Stimulated activated CD4-positive, alpha-beta T cell treated with anti-CD3 and anti-CD28 coated beads, Interleukin-2, amount 100 ng/mL, for 24 hours (primary cell): ENCODE results near the gene RPP38.
A peak's percentile ranks its signal among the peaks of the same experiment; 100 is the strongest.

Experiments
- DNase-seq, 2 donors: peaks; one replicate each; pipeline ENCODE4 v3.0.0-alpha.2; 2020

The RPP38 gene, protein sequence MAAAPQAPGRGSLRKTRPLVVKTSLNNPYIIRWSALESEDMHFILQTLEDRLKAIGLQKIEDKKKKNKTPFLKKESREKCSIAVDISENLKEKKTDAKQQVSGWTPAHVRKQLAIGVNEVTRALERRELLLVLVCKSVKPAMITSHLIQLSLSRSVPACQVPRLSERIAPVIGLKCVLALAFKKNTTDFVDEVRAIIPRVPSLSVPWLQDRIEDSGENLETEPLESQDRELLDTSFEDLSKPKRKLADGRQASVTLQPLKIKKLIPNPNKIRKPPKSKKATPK

DNA sequence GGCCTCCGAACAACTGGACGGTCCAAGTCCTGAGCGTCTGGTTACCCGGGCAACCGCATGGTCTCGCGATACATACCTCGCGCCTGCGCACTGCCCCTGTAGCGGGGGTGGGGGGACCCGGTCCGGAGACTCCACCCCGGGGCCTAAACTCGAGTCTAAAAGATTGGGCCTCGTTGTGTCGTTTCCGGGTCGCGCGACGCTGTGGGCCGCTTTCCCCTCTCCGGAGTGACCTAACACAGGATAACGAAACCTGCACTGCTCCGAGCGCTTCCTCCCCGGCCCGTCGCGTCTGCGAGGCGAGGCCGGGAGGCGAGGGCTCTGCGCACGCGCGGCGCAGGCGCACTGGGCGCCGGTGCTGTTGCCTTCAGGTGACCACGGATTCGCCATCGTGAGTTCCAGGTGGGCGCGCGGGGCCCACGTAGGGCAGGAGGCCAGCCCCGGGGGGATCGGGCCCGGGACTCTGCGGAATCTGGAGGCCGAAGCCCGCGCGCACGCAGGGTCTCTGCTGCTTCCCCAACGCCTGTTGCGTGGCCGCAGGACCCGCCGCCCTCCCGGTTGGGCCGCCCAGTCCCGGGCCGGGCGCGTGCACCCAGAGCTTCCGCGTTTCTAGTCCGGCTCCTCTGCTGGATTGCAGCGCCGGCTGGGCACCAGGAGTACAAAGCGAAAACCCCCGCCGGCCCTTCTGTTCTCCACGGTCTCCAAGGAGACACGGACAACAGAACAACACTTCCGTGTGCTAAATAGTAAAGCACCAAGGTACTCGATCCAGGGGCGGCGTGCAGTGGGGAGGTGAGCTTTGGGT lies at the start of gene RPP38:
Gene RPP38 (plus strand): TSS at position 345 of the 802 bp plus-strand sequence. CDS start 5,960 bp downstream, outside the sequence.
- DNase-seq, result peak; percentile 96 to 98

DNA sequence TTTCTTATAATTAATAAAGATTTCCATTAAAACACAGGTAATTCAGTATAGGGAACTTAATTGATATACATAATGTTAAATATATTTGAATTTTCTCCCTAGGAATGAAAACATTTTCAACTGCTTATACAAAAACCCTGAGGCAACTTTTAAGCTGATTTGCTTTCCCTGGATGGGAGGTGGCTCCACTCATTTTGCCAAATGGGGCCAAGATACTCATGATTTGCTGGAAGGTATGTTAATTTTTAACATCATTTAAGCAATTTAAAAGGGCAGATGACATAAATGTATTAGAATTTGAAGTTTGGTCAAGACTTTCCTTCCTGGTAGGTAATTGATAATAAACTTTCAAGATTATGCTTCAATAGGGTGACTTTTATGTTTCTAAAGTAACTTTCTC lies 47.6 kb upstream of the RPP38 start:
- DNase-seq, result no peak

DNA sequence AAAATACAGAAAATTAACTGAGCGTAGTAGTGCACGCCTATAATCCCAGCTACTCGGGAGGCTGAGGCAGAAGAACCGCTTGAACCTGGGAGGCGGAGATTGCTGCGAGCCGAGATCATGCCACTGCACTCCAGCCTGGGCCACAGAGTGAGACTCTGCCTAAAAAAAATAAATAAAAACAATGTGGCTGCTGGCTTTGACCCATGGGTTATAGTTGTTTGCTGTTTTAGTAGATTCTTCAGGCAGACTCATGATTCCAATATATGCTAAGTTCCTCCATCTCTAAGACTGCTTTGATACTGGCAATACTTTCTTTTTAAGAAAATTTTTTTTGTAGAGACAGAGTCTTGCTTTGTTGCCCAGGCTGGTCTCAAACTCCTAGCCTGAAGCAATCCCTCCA lies 45.0 kb upstream of the RPP38 start:
- DNase-seq, result no peak

DNA sequence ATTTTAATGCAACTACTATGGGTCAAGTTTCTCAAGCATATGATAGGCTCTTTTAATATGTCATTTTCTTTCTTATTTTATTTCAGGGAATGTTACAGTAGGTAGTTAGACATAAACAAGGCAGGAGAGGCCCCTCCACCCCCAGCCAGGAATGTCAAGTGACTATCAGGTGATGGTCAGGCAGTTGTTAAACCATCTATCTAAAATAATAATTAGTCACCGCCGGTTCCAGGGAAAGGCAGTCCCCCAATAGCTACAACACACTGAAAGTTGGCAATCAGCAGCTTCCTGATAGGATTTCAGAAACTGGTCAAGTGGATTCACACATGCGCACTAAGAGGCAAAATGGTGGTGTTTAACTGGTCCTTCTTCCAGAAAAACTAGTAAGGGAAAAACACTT lies 44.1 kb upstream of the RPP38 start:
- no peak for DNase-seq

DNA sequence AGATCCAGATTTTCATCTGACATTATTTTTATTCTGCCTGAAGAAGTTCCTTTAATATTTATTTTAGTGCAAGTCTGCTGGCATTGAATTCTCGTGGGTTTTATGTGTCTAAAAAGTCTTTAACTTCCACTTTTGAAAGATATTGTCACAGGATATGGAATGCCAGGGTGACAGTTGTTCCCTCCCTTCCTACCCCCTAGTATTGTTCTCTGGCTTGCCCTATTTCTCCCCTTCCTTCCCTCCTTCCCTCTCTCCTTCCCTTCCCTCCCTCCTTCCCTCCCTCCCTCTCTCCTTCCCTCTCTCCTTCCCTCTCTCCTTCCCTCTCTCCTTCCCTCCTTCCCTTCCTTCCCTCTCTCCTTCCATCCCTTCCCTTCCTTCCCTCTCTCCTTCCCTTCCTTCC lies 38.5 kb upstream of the RPP38 start:
- DNase-seq, result no peak

DNA sequence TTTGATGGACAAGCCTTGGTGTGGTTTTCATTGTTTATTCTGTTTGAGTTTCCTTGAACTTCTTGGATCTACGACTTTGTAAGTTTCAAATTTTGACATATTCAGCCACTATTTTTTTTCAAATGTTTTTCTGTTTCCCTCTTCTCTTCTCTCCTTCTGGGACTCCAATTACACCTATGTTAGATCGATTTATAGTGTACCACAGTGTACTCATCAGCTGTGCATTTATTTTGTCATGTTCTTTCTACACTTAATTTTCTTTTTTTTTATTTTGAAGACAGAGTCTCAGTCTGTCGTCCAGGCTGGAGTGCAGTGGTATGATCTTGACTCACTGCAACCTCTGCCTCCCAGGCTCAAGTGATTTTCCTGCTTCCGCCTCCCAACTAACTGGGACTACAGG lies 37.2 kb upstream of the RPP38 start:
- DNase-seq, result no peak

DNA sequence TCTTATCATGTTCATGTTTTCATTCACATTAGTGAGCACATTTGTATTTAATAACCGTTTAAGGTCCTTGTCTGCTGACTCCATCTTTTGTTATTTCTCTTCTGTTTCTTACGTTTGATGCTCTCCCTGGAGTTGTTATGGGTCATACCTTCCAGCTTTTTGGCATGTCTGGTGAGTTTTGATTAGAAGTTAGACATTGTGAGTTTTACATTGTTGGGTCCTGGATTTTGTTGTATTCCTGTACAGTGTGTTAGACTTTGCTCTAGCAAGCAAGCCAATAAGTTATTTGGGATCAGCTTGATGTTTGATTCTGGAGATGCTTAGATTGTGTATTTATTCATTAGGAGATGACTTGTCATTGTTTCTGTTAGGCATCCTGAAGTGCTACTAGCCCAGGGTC lies 36.5 kb upstream of the RPP38 start:
- DNase-seq, result no peak

DNA sequence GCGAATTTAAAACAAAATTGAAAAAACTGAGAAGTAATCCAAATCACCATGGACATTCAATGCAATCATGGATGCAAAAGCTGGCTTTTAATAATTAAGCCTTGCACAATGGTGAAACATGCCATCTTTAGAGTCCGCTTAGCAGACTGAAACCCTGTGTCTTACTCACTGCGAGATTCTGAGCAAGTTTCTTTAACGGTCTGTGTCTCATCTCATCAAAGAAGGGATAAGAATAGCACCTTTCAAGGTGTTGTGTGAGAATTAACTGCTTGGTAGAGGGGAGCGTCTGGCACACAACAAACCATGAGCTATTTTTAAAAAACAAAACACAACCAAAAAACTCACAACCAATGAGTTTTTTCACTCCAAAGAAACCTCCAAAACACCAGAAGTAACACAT lies 30.0 kb upstream of the RPP38 start:
- DNase-seq, result no peak

DNA sequence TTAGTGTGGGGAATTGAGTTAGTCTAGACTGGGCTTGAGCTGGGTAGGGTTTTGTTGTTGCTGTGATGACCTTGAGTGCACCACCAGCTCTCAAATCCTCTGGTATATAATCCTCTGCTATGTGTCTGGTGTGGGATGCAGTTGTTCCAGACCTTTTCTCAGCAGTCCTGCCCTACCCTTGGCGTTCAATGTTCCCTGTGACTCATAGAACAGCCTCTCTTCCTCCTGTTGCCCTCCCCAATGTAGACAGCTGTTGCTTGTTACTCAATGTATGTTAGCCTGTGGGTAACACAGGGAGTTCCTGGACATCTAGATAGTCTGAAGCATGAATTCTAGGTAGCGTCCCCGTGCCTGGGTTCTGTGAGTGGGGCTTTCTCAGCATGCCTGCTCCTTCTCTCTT lies 28.4 kb upstream of the RPP38 start:
- no peak for DNase-seq

DNA sequence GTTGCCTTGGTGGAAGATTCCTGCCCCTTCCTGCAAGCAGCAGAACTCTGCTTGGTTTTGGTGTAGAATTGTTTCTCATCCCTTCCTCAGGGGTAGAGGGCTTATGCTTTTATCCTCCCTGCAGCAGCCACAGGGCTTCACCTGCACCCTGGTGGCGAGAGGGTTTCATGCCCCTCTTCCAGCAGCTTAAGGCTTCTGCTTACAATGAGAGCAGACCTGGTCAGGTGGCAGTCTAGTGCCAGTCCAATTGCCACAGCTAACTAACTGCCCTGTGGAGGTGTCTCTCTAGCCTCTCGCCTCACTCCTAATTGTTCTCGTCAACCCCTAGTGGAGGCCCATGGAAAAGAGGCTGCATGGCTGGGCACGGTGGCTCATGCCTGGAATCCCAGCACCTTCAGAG lies 27.9 kb upstream of the RPP38 start:
- DNase-seq, result no peak

DNA sequence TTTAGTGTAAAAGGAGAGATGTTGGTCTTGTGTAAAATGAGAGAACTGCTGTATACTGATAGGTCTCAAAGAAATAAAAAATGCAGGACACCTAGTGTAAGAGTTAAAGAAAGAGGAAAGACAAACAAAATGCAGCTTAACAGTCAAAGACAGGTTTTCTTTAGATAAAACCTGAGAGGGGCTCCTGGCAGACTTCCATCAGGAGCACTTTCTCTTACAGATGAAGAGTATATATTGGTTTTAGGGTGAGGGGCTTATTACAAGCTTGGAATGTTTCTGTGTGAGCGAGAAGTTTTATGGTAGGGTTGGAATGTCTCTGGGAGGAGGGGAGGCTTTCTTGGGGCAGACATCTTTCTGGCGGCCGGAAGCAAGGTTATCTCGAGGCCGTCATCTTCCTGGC lies 24.8 kb upstream of the RPP38 start:
- no peak for DNase-seq

DNA sequence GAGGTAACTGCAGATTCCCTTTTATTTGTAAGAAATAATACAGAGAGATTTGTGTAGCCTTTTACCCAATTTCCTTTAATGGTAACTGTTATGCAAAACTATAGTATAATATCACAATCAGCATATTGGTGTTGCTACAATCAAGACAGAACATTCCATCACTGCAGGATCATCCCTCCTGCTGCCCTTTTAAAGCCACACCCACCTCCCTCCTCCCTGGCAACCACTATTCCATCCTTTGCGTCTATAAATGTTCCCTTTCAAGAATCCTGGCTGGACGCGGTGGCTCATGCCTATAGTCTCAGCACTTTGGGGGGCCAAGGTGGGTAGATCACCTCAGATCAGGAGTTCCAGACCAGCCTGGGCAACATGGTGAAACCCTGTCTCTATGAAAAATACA lies 21.7 kb upstream of the RPP38 start:
- DNase-seq, result no peak

DNA sequence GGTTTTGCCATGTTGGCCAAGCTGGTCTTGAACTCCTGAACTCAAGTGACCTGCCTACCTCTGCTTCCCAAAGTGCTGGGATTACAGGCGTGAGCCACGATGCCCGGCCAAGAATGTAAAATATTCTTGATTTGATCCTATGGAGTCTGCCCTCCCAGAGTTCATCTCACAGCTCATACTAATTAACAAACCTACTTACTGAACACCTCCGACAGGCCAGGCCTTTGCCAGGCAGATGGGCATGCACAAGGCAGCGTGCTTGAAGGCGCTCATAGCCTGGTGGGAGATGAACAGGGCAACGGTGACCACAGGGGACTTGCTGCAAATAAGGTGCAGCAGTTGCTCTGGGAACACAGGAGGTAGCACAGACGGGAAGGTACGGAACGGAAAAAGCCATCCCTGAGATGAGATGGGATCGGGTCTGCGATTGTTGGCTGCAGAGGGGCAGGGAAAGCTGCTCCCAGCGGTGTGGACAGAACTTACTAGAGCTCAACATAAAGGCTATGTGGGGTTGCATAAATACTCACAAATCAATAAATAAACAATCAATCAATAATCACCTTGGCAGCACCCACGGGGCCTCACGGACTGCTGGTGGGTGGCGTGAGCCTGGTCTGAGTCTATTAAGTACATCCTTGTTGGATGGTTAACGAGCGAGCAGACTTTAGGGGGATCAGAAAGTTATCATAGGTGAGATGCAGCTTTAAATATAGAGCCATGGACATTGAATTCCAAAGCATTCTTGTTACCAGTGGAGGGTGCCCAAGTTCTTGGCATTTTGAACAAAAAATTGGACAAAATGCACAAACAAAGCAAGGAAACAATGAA lies 13.3 kb upstream of the RPP38 start:
- no peak for DNase-seq

DNA sequence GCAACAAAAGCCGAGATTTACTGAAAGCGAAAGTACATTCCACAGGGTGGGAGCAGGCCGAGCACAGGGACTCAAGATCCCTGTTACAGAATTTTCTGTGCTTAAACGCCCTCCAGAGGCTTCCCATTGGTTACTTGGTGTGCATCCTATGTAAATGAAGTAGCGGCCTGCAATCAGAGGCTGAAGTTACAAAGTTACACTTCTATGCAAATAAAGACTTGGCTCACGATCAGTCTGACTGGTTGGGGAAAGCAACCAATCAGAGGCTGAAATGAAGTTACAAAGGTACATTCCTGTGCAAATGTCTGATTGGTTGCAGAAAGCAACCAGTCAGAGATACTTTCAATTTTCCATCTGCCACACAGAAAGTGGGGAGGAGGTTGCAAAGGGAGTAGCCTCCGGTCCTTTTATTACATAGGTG lies 12.6 kb upstream of the RPP38 start:
- DNase-seq, result no peak

DNA sequence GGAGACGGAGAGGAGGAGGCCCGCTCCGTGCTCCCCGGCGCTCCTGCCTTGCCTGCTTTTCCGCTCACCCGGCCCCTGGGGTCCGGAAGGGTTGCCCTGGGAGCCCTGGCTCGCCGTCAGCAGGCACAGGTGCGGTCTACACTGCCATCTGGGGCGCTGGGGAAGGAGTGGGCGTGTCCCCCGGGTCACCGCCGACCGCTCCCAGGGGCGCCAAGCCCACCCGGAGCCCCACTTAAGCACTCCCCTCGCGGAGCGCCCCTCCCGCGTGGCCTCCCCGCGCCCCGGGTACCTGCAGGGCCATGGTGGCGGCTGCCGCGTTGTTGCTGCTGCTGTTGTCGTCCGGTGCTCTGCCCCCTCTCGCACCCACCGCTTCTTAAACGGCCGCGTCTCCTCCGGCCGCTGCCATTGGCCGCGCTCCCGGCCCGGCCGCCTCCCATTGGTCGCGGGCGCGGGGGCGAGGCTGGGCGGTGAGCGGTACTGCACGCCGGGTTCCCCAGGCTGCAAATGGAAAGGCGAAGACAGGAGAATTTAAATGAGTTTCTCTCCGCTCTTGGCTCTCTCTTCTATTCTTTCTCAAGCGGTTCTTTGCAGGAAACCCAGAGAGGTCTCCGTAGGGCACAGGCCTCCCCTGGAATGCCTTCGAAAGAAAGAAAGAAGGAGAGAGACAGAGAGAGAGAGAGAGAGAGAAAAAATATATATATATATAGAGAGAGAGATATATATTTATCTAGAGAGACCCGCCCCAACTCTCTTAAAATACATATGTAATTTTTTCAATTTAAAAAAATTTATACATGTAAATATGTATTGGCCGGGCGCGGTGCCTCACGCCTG lies 8.5 kb upstream of the RPP38 start, which contains the start of gene ACBD7:
Gene ACBD7 (minus strand): TSS at position 349 of the 834 bp plus-strand sequence. CDS start 48 bp downstream, at position 301.
- peak; percentile 83 to 86 for DNase-seq

DNA sequence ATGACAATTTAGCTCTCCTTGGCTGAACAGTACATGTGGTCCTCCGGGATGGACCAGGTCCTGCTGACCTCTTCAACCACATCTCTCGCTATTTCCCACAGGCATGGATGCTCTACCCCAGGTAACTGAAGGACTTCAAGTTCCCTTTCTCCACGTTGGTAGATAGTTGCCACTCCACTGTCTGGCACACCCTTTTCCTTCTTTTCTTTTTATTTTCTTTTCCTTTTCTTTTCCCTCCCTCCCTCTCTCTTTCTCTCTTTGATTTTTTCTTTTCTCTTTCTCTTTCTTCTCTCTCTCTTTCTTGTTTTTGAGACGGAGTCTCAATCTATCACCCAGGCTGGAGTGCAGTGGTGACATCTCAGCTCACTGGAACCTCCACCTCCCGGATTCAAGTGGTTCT lies 5.7 kb upstream of the RPP38 start:
- DNase-seq, result no peak

DNA sequence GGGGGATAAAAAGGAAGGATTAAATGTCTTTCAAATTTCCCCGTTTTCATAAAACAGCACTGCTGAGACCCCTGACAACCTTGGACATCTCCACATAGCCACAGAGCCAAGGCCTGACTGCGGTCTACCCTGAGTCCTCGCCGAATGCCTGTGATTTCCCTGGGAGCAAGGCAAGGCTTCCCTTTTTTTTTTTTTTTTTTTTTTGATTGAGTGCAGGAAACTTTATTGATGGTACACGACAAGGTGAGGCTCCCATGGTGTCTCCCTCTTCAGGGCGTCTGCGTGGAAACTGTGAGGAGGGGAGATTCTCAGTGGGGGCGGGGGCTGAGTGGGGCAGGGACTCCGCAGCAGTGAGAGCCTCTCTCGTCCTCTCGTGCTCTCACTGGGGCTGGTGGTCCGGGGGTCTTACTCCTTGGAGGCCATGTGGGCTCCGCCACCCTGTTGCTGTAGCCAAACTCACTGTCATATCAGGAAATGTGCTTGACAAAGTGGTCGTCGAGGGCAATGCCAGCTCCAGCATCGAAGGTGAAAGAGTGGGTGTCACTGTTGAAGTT lies 4.2 kb upstream of the RPP38 start:
- DNase-seq, result no peak

DNA sequence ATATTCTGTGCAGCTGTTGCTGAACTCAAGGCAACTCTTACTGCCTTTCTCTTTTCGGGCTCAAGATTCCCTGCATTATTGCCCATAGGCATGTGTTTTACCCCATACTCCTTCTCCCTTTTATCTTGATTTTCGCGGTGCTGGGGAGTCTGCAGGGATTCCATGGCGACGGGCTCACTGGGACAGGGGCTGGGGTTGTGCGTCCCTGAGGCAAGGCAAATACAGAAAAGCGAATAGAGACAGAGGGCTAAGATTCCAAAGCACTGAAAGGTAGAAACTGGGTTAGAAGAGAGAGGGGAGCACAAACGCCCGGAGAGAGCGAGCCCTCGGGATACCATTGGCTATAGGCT lies 519 bp upstream of the RPP38 start:
- DNase-seq, result no peak

DNA sequence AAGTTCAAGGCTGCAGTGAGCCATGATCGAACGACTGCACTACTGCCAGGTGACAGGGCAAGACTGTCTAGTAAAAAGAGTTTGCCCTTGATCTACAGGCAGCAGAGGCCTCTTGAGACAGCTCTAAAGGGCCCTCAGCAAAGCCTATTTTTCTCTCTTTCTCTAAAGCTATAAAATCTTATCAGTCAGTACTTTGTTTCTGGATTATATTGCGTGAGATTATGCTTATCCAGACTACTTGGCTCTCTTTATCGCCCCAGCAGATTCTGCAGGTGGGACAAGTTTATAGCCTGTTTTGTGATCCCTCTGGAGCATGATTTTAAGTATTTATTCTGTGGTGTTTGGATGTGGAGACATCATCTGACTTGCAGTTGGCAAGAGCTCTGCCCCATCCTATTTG lies 2.7 kb downstream of the RPP38 start:
- DNase-seq, result no peak

DNA sequence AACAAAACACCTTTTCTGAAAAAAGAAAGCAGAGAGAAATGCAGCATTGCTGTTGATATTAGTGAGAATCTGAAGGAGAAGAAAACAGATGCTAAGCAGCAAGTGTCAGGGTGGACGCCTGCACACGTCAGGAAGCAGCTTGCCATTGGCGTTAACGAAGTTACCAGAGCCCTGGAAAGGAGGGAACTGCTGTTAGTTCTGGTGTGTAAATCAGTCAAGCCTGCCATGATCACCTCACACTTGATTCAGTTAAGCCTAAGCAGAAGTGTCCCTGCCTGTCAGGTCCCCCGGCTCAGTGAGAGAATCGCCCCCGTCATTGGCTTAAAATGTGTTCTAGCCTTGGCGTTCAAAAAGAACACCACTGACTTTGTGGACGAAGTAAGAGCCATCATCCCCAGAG lies 6.4 kb downstream of the RPP38 start:
- DNase-seq, result no peak

DNA sequence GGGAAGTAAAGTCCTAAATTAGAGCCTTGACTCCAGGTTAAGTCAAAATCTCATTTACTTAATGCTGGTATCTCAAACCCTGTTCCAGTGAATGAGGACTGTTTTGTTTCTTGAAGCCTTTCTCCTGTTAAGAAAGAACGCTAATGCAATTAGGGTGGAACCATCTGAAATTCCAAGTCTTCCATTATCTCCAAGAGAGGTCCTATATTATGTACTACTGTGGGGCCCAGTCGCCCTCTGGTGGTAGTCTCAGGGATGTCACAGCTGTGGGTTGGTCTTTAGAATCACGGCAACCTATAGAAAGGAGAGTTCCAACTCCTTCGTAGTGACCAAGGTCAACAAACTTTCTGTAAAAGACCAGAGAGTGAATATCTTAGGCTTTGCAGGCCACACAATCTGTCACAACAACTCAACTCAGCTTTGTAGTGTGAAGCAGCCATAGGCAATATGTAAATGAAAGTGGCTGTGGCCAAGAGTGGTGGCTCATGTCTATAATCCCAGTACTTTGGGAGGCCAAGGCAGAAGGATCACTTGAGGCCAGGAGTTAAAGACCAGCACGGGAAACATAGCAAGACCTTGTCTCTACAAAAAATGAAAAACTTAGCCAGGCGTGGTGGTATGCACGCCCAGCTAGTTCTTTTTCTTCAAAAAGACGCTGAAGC lies 9.3 kb downstream of the RPP38 start:
- peak; percentile 75 to 77 for DNase-seq

DNA sequence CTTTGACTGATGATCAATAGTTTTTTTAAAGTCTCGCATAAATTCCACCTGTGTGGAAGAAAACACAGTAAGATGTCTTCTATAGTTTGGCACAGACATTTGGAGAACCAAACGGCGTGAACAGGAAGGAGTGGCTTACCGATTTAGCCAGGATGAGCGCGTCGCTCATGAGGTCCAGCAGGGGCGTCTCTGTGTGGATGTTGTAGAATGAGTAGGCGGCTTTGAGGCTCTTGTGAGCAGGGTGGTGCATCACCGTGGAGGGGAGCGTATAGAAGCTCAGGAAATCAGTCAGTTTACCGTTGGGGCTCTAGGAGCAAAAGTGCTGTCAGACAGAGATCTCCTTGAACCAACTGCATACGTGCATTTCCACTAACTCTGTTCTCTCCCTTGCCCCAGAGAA lies 15.5 kb downstream of the RPP38 start:
- no peak for DNase-seq
